Activated CD4-positive, alpha-beta T cell treated with anti-CD3 and anti-CD28 coated beads, Interleukin-2, amount 50 U/mL, for 1 hour (primary cell): Measurements from ENCODE around the gene ITPK1.
"Not testable (repeated sequence)": the region's sequence is repeated elsewhere in the genome, so short reads cannot be mapped to it uniquely, and the experiment has no call there.

Experiments
- DNase-seq: peaks from one replicate; pipeline ENCODE4 v3.0.0-alpha.2; 2020

The ITPK1 gene

GRCh38 chr14:93082576-93083001 is 33.1 kb downstream of the ITPK1 start:
- no peak for DNase-seq

GRCh38 chr14:93081876-93082570 is 33.7 kb downstream of the ITPK1 start:
- no peak for DNase-seq

GRCh38 chr14:93079865-93080403 is 35.8 kb downstream of the ITPK1 start:
- DNase-seq, result no peak

GRCh38 chr14:93079321-93079720 is 36.4 kb downstream of the ITPK1 start:
- DNase-seq, result no peak

- no peak for DNase-seq
Observed at GRCh38 chr14:93078870-93079269, 36.9 kb downstream of the ITPK1 start.

- DNase-seq, result no peak
Observed at GRCh38 chr14:93076755-93077154, 39.0 kb downstream of the ITPK1 start.

- DNase-seq, result no peak
Observed at GRCh38 chr14:93075891-93076290, 39.8 kb downstream of the ITPK1 start.

- DNase-seq, result no peak
Observed at GRCh38 chr14:93073910-93074769, 41.6 kb downstream of the ITPK1 start.

- no peak for DNase-seq
Observed at GRCh38 chr14:93073358-93073707, 42.4 kb downstream of the ITPK1 start.

GRCh38 chr14:93072659-93073357 is 42.9 kb downstream of the ITPK1 start:
- DNase-seq, result no peak

- no peak for DNase-seq
Observed at GRCh38 chr14:93068711-93069110, 47.0 kb downstream of the ITPK1 start.

GRCh38 chr14:93067088-93067487 is 48.6 kb downstream of the ITPK1 start:
- DNase-seq, result no peak

GRCh38 chr14:93065272-93065730 is 50.4 kb downstream of the ITPK1 start:
- DNase-seq, result no peak

- DNase-seq, result no peak
Observed at GRCh38 chr14:93064411-93065271, 51.1 kb downstream of the ITPK1 start.

- DNase-seq, result no peak
Observed at GRCh38 chr14:93063393-93063792, 52.3 kb downstream of the ITPK1 start.

GRCh38 chr14:93062890-93063289 is 52.8 kb downstream of the ITPK1 start:
- DNase-seq, result no peak

GRCh38 chr14:93062013-93062412 is 53.7 kb downstream of the ITPK1 start:
- DNase-seq, result not testable (repeated sequence)

GRCh38 chr14:93061380-93062012 is 54.2 kb downstream of the ITPK1 start:
- no peak for DNase-seq

GRCh38 chr14:93060841-93061240 is 54.9 kb downstream of the ITPK1 start:
- DNase-seq, result no peak

GRCh38 chr14:93059917-93060545 is 55.7 kb downstream of the ITPK1 start:
- no peak for DNase-seq

GRCh38 chr14:93059260-93059659 is 56.5 kb downstream of the ITPK1 start:
- DNase-seq, result no peak
